HG02588 (cell line): Measurements from ENCODE around the gene HUWE1.
"Not testable (repeated sequence)": the region's sequence is repeated elsewhere in the genome, so short reads cannot be mapped to it uniquely, and the experiment has no call there.

ENCODE experiments used
- ATAC-seq: cut with Tn5 transposase; IDR thresholded peaks from one replicate; pipeline ENCODE4 v1.9.1; 2021; ENCODE audit warnings: mild to moderate bottlenecking, moderate library complexity; ENCODE audit not compliant: unreplicated experiment

The HUWE1 gene, protein sequence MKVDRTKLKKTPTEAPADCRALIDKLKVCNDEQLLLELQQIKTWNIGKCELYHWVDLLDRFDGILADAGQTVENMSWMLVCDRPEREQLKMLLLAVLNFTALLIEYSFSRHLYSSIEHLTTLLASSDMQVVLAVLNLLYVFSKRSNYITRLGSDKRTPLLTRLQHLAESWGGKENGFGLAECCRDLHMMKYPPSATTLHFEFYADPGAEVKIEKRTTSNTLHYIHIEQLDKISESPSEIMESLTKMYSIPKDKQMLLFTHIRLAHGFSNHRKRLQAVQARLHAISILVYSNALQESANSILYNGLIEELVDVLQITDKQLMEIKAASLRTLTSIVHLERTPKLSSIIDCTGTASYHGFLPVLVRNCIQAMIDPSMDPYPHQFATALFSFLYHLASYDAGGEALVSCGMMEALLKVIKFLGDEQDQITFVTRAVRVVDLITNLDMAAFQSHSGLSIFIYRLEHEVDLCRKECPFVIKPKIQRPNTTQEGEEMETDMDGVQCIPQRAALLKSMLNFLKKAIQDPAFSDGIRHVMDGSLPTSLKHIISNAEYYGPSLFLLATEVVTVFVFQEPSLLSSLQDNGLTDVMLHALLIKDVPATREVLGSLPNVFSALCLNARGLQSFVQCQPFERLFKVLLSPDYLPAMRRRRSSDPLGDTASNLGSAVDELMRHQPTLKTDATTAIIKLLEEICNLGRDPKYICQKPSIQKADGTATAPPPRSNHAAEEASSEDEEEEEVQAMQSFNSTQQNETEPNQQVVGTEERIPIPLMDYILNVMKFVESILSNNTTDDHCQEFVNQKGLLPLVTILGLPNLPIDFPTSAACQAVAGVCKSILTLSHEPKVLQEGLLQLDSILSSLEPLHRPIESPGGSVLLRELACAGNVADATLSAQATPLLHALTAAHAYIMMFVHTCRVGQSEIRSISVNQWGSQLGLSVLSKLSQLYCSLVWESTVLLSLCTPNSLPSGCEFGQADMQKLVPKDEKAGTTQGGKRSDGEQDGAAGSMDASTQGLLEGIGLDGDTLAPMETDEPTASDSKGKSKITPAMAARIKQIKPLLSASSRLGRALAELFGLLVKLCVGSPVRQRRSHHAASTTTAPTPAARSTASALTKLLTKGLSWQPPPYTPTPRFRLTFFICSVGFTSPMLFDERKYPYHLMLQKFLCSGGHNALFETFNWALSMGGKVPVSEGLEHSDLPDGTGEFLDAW (N-terminal part only)

DNA sequence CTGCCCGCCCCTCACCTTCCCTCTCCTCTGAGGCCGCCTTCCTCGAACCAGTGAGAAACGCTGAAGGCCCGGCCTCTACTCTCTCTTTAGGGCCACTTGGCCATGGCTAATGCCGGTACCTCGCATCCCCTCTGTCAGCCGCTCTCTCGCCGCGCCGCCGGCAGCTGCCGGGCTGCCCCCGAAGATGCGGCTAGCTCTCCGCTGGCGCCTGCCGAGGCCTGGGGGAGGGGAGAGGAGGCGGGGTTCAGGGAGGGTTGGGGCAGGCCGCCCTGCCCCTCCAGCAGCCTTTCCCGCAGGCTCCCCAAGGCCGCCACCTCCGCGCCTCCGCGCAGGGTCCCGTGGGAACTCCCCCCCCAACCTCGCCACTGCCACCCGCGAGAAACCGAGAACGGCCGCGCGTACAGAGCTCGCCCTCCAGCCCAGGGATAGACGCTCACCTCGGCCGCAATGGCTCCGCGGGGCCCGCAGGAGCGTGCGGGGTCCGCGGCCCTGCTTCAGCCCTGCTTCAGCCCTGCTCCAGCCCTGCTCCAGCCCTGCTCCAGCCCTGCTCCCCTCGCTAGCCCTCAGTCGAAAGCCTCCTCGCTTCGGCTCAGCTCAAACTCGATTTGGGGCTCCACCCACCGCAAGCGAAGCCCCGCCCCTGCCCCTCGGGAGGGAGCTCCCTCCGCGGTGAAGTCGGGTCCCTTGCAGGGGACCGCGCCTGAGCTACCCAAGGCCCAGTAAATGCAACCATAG, at the start of gene HUWE1:
Gene HUWE1, minus strand, starts transcription at position 569 of the 735 bp plus-strand sequence. CDS start 32,612 bp downstream, outside the sequence.
- peak; percentile 41 for ATAC-seq

DNA sequence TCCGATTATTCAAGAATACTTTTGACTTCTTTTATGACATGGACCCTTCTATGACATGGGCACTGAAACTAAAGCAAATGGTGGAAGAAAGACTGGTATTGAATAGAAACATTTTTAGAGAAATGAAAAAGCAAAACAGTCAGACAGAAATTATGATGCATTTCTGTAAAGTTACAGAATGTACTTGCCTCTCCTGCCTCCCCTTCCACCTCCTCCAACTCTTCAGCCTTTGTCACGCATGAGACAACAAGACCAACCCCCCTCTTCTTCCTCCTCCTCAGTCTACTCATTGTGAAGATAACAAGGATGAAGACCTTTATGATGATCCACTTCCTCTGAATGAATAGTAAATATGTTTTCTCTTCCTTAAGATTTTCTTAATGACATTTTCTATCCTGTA, 46.3 kb upstream of the HUWE1 start:
- ATAC-seq: no peak

DNA sequence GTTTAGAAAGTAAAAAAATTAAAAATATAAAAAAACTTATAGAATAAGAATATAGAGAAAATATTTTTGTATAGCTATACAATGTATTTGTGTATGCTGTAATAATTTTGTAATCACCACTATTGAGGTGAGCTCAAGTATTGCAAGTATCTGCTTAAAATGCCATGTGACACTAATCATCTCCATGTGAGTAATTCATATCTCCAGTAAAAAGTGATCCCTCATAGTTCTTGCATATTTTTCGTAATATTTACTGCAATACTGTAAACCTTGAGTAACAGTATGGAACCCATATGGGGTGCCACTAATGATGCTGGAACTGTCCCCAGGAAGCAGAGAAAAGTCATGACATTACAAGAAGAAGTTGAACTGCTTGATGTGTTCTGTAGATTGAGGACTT, 43.2 kb upstream of the HUWE1 start:
- ATAC-seq: no peak

DNA sequence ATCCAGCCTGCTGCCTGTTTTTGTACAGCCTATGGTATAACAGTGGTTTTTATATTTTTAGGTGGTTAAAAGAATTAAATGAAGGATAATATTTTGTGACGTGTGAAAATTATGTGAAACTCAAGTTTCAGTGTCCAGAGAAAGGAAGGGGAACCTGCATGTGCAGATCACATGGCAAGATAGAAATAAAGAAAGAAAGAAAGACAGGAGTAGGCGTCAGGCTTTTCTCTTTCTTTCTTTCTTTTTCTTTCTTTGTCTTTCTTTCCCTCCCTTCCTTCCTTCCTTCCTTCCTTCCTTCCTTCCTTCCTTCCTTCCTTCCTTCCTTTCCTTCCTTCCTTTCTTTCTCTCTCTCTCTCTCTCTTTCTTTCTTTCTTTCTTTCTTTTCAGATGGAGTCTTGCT, 42.0 kb upstream of the HUWE1 start:
- no peak for ATAC-seq

DNA sequence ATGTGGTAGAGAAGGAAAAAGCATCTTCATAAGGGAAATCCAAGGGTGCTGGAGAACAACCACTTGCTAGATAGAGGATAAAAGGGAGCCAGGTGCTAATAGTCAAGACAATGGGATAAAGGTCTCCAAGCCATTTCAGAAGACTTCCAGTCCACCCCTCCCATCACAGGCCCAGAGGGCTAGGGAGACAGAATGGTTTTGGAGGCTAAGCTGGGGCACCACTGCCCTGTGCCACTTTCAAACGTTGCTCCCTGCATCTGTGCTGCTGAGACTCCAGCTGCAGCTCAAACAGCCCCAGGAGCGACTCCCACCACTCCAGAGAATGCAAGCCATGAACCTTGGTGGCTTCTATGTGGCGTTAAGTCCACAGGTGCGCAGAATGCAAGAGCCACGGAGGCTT, 38.4 kb upstream of the HUWE1 start:
- ATAC-seq: no peak

DNA sequence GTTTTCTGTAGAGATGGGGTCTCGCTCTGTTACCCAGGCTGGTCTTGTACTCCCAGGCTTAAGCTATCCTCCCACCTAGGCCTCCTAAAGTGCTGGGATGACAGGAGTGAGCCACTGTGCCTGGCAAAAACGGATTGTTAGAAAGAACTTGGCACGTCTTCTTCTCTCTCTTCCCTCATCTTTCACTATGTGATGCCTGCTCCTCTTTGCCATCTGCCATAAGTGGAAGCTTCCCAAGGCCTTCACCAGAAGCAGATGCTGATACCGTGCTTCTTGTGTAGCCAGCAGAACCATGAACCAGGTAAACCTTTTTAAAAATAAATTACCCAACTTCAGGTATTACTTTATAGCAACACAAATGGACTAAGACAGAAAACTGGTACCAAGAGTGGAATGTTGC, 36.9 kb upstream of the HUWE1 start:
- ATAC-seq: no peak

DNA sequence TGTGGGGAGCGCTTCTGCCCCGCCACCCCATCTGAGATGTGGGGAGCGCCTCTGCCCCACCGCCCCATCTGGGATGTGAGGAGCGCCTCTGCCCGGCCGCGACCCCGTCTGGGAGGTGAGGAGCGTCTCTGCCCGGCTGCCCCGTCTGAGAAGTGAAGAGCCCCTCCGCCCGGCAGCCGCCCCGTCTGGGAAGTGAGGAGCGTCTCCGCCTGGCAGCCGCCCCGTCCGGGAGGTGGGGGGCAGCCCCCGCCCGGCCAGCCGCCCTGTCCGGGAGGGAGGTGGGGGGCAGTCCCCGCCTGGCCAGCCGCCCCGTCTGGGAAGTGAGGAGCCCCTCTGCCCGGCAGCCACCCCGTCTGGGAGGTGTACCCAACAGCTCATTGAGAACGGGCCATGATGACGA, 35.1 kb upstream of the HUWE1 start:
- ATAC-seq: not testable (repeated sequence)

DNA sequence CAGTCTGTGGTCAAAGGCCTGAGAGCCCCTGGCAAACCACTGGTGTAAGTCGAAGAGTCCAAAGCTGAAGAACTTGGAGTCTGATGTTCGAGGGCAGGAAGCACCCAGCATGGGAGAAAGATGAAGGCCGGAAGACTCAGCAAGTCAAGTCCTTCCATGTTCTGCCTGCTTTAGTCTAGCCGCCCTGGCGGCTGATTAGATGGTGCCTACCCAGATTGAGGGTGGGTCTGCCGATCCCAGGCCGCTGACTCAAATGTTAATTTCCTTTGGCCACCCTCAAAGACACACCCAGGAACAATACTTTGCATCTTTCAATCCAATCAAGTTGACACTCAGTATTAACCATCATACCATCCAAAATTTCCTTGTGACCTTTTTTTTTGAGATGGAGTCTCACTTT, 33.1 kb upstream of the HUWE1 start:
- not testable (repeated sequence) for ATAC-seq

DNA sequence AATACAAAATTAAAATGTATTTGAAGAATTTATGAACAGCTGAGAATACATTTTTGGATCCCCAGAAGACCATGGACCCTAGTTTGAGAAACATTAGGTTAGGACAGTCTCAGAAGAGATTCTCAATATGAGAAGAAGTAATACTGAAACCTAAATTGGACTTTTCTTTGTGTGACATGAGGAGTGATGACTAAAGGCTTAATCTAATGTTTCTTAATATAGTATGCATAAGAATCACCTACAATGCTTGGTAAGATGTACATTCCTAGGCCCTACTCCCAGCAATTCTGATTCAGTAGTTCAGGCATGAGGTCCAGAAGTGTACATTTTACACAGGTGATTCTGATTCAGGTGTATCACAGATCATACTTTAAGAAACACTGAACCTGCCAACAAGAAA, 31.6 kb upstream of the HUWE1 start:
- ATAC-seq: no peak

DNA sequence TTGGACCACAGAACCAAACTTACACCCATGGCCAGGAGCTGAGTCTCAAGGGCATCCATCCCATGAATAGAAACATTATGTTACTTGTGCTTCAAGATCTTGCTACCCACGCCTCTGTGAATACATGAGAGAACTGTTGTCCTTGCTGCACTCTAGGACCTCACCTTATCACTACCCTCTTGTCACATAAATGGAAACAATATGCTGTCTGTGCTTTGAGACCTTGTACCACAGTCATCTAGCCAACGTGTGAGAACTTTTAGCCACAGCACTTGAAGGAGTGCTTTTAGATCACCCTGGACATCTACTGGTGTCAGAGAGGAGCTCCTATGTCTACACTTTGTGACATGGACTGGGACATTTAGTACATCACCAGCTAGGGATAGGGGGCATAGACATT, 30.7 kb upstream of the HUWE1 start:
- ATAC-seq: no peak

DNA sequence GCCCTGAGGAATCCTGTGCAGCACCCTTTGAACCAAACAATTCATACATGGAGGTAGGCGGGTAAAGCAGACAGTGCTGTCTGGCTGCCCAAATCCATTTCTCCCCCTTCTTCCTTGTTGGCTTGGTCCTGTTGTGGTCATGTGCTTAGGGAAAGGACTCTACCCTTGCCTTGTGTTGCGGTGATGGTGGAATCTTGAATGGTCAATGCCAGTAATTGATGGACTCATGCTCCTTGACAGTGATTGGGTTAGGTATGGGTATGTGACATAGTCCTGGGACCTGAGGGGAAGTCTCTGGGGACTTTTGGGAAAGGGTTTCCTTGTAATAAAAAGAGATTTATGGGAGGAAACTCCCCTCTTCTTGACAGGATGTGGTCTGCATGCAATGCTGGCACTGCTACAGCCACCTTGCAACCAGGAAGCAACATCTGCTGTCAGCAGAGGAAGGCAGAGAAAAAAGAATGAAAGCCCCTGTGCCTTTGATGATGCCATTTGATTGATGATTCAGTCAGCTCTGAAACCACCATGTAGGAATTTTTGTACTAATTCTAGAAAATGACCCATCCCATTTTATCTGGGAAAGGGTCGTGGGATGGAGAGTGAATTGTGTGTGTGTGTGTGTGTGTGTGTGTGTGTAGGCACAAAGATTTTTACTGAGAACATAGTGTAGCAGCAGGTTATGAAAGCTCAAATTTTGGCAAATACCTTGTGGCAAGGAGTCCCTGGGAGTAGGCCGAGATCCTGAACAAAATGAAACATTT, 30.0 kb upstream of the HUWE1 start:
- peak; percentile 31 for ATAC-seq

DNA sequence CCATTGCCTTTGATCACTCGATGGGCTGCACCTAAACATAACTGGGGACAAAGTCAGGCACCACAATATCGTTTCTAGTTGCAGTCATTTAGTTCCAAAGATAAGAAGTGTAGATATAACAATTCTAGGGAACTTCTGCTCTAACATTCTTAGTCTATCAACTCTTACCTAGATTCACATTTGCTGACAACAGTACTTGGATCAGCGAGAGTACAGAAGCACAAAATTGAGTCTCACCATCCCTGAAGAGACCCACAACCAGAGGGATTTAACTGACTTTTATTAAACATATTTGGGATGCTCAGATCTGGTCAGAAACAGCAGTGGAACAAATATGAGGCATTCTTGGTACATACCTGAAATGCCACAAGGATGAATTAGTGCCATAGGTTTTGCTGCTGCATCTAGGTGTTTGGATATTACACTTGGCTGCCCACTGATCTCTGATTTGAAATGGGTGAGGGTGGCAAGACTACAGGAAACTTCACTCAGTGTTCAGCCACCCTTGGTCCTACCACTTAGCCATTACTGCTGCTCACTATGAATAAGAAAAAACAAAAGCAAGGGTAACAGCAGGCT, 28.9 kb upstream of the HUWE1 start:
- ATAC-seq: no peak

DNA sequence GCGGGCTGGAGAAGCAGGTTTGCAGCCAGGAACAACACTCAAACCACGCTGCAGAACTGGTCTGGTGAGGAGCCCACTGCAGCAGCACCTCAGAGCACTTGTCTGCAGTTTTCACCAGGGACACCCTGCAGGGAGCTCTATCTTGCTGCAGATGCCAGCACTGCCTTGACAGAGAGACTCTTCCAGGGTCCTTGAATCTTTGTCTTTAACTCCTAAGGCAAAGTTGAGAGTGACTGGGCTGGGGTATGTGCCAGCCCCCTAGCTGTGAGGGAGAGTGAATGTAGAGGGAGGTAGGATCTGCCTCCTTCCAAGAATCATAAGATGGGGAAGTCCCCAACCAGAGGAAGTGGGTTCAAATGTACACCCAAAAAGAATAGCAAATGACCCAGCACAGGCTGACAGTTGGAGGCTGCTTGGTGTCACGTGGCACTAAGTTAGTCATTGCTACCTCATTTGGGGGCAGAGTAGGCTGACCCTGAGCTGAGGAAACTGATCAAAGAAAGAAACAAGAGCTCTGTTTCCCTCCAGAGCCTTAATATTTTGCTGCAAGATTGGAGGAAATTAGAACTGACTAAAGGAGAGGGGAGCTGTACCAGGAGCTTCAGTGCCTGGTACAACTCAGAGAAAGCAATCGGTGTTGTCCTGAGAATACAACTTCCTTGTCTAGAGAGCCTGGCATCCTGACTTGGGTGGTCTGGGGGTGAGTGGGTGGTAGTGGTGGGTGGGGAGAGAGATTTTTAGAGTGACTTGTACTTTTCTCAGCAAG, 28.2 kb upstream of the HUWE1 start:
- peak; percentile 76 for ATAC-seq

DNA sequence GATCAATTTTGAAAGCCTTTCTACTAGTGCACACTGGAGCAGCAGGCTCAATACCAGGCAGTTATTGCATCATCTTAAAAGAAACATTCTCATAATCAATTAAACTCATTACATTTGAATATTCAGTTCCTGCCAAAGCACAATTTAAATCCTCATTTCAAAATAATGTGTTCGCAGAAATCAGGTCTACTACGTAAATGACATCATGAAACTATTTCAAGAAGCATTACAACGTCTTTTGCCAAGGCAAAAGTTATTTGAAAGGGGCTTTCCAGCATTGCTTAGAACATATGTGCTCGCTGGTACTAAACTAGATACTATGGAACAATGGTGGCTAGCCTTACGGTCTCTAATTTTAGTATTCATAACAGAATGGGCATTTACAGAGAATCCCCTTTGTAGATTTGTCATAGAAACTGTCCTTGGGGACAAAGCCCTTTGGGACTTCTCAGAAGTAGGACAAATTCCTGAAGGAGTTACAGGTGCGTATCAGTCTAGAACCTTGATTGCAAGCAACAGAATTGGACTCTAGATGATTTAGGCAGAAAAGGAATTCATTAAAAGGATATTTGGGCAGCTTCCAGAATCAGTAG, 27.6 kb upstream of the HUWE1 start:
- ATAC-seq: no peak

DNA sequence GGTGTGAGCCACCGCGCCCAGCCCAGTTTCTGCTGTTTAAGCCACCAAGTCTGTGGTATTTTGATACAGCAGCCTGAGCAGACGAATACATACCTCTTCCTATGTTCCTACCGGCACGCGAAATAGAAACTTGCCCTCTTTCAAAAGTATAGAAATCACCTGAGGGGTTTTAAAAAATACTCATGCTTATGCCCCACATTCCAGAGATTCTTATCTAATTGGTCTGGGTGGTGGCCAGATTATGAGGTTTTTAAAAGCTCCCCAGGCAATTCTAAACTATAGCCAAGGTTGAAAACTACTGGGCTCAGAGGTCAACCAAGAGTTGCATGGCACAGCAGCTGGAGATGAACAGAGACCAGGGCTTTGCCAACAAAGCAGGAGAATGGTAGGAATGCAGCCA, 24.9 kb upstream of the HUWE1 start:
- no peak for ATAC-seq

DNA sequence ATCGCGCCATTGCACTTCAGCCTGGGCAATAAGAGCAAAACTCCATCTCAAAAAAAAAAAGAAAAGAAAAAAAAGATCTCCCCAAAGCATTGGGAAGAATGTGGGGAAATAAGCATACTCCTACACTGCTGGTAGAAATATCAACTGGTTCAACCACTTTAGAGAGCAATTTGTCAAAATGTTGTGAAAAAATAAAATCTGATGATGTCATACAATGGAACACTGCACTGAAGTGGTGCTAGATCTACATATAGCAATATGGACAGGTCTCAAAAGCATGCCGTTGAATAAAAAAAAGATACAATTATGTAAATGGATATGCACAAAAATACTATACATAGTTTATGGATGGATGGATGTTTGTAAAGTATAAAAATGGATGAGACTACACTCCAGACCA, 18.3 kb upstream of the HUWE1 start:
- no peak for ATAC-seq

DNA sequence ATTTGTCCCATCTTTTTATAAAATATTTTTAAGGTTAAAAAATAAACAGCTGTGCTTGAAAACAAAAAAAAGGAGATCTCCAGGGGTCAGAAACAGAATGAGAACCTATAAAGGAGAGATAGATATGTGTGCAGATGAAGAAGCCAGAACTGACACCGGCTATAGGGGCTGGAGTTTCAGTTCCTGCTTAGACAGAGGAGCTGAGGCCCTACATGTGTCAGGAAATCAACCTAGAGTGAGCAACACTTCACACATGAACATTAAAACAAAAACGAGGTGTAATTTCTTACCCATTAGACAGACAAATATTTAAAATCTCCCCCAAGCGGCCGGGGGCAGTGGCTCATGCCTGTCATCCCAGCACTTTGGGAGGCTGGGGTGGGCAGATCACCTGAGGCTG, 17.8 kb upstream of the HUWE1 start:
- no peak for ATAC-seq

DNA sequence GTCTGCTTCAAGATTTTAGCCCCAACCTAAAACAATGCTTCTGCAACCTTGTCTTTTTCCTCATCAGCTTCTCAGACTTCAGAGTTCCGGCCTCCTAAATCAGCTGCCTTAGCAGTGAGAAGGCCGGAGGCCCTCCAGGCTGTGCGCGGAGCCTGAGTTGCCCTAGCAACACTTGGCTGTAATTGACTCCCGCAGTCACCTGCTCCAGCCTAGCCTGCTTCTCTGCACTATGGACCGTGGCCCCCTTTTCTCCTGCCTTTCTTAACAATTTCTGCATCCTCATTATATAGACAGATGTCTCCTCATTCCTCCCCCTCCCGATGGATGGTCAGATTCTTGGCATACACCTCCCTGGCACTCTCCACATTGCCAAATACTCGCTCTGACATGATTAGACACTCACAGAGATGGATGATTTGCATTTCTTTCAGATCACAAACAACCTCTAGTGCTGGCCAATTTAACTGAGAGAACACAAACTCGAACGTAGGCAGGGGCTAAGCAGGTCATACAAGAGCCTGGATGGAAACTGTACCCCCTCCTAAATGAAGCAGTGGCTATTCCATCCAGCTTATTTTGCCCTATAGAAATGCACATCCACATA, 9.5 kb upstream of the HUWE1 start:
- ATAC-seq: no peak
